ENCODE data around the gene PTK6. TPM values are rescaled to one million over a fixed set of nuclear protein-coding genes. Genes with fewer than 3 reads are reported as not detected.

Gene PTK6
- total and polyA plus RNA-seq, 2 of the 13 experiments (the other 11 are each of a cell fraction or from before 2014, with no cell fraction given) = 0.08 TPM; not detected in 1

GRCh38 chr20:63556873-63557478 is 19.8 kb upstream of the PTK6 start (continued):
- TF ChIP-seq ZNF563 (CRISPR knock-in tag; IDR thresholded peaks at IDR 0.05) = no peak
- peak; percentile 81; the same call in 1 of the 2 replicates for TF ChIP-seq ZNF296 (CRISPR knock-in tag; conservative IDR thresholded peaks at IDR 0.05)
- 0 out of 2 replicates have a peak, but pooled peaks have one; percentile 1 for TF ChIP-seq ZNF34 (CRISPR knock-in tag; IDR thresholded peaks at IDR 0.05; ENCODE audit: borderline replicate concordance)
- TF ChIP-seq ZNF234 (CRISPR knock-in tag; conservative IDR thresholded peaks at IDR 0.05) = no peak
- TF ChIP-seq ZBTB37 (CRISPR knock-in tag; IDR thresholded peaks at IDR 0.05) = 0 out of 2 replicates have a peak, but pooled peaks have one; percentile 7
- TF ChIP-seq NFE2L1 (CRISPR knock-in tag; IDR thresholded peaks at IDR 0.05; ENCODE audit: borderline replicate concordance) = 0 out of 2 replicates have a peak, but pooled peaks have one; percentile 45
- TF ChIP-seq MYC (CRISPR knock-in tag; IDR thresholded peaks at IDR 0.05; ENCODE audit: borderline replicate concordance) = 0 out of 2 replicates have a peak, but pooled peaks have one; percentile 2
- TF ChIP-seq ZNF883 (CRISPR knock-in tag; IDR thresholded peaks at IDR 0.05; ENCODE audit: not compliant biosample characterization) = peak; percentile 66
- peak; percentile 29; the same call in 1 of the 2 replicates for TF ChIP-seq KDM5B (CRISPR knock-in tag; IDR thresholded peaks at IDR 0.05; ENCODE audit: borderline replicate concordance)
- TF ChIP-seq, protein P1, sequence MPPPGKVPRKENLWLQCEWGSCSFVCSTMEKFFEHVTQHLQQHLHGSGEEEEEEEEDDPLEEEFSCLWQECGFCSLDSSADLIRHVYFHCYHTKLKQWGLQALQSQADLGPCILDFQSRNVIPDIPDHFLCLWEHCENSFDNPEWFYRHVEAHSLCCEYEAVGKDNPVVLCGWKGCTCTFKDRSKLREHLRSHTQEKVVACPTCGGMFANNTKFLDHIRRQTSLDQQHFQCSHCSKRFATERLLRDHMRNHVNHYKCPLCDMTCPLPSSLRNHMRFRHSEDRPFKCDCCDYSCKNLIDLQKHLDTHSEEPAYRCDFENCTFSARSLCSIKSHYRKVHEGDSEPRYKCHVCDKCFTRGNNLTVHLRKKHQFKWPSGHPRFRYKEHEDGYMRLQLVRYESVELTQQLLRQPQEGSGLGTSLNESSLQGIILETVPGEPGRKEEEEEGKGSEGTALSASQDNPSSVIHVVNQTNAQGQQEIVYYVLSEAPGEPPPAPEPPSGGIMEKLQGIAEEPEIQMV (CRISPR knock-in tag; IDR thresholded peaks at IDR 0.05; ENCODE audit: low read depth) = 0 out of 2 replicates have a peak, but pooled peaks have one; percentile 8
- TF ChIP-seq PAX8 (CRISPR knock-in tag; IDR thresholded peaks at IDR 0.05; ENCODE audit: borderline replicate concordance) = no peak
- 0 out of 2 replicates have a peak, but pooled peaks have one; percentile 35 for TF ChIP-seq NR1H2 (CRISPR knock-in tag; IDR thresholded peaks at IDR 0.05; ENCODE audit: borderline replicate concordance, low read depth)
- TF ChIP-seq SOX6 (IDR thresholded peaks at IDR 0.05) = no peak
- TF ChIP-seq SOX6 (CRISPR knock-in tag; IDR thresholded peaks at IDR 0.05) = 0 out of 2 replicates have a peak, but pooled peaks have one; percentile 7
- no peak for TF ChIP-seq ZNF800 (CRISPR knock-in tag; IDR thresholded peaks at IDR 0.05)
- TF ChIP-seq GPBP1L1 (CRISPR knock-in tag; IDR thresholded peaks at IDR 0.05) = no peak
- TF ChIP-seq ZNF382 (CRISPR knock-in tag; IDR thresholded peaks at IDR 0.05; ENCODE audit: borderline replicate concordance) = no peak
- 0 out of 2 replicates have a peak, but pooled peaks have one; percentile 53 for TF ChIP-seq NFATC3 (CRISPR knock-in tag; IDR thresholded peaks at IDR 0.05)
- TF ChIP-seq SNAPC2 (CRISPR knock-in tag; IDR thresholded peaks at IDR 0.05) = 0 out of 2 replicates have a peak, but pooled peaks have one; percentile 50
- no peak for TF ChIP-seq ZNF430 (CRISPR knock-in tag; IDR thresholded peaks at IDR 0.05)
- TF ChIP-seq, protein P2, sequence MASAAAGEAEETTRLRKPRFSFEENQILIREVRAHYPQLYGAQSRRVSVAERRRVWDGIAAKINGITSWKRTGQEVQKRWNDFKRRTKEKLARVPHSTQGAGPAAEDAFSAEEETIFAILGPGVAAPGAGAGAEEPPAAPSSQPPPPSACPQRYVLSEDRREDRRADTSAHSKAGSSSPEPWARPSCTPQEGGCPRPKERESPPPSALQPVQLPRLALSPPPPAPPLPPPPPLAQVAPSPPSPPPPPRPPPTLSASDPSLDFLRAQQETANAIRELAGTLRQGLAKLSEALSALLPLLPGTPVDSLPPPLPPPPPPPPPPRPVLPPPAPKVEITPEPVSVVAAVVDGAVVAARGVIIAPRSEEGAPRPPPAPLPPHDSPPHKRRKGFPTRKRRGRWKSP (CRISPR knock-in tag; IDR thresholded peaks at IDR 0.05) = 0 out of 2 replicates have a peak, but pooled peaks have one; percentile 13
- TF ChIP-seq ZSCAN29 (CRISPR knock-in tag; conservative IDR thresholded peaks at IDR 0.05) = no peak

Measured in HepG2 (cell line).